GM06990 (cell line): ENCODE data around the gene TMEM123.

Experiments
- DNase-seq: peaks from one replicate; pipeline ENCODE4 v3.0.0-alpha.2; 2011; ENCODE audit not compliant: insufficient read length; ENCODE audit errors: extremely low read depth
- H3K27me3 ChIP-seq: replicated peaks from 2 replicates; pipeline ENCODE4 v1.6.0; 2011; ENCODE audit warnings: low read length; ENCODE audit not compliant: control insufficient read depth, insufficient read depth
- H3K36me3 ChIP-seq: 2 replicates; pipeline ENCODE4 v1.5.1; 2011; ENCODE audit warnings: low read length; ENCODE audit not compliant: control insufficient read depth, insufficient read depth
- H3K4me3 ChIP-seq: replicated peaks from 2 replicates; pipeline ENCODE4 v1.5.1; 2011; ENCODE audit warnings: low read depth, mild to moderate bottlenecking, control low read depth, low read length
- CTCF ChIP-seq: IDR thresholded peaks from 2 replicates; pipeline ENCODE4 v1.5.1; 2011; ENCODE audit warnings: low read length, control low read depth, mild to moderate bottlenecking, inconsistent platforms; ENCODE audit not compliant: insufficient read depth, poor library complexity, severe bottlenecking

Gene TMEM123

DNA sequence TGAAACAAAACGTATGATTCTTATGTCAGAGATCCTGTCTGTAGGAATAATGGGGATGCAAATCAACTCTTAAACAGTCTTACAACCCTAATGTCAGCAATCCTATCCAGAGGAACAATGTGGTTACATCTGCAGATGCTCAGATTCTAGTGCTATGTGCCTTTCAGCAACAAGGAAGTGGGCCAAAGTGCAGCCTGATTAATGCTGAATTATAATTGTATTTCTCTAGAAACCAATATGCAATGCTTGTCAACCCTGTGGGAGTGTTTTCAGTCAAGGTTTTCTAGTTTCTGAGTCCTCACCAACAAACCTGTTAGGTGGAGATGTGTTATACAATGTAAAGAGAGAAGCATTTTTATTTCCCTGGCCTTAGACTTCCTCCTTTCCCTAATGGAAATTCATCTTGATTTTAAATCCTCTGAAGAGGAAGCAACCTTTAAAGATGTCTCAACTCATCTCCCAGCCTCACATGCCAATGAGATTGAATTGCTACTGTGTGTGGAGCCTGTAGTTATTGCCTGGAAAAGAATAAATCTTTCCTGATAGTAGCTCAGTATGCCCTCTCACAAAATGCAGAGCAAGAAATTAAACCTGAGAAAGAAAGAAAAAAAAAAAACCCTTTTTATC lies 26.2 kb upstream of the TMEM123 start:
- DNase-seq = no peak
- Histone ChIP-seq H3K4me3 (no peak overlapping the region), H3K27me3 (no peaks in the 10 kb centered on the region), H3K36me3 (no peaks in the 10 kb centered on the region)
- no peak for TF ChIP-seq CTCF

- Histone ChIP-seq H3K4me3 (no peak overlapping the region), H3K27me3 (no peaks in the 10 kb centered on the region), H3K36me3 (no peaks in the 10 kb centered on the region)
- TF ChIP-seq CTCF = no peak
- DNase-seq = no peak
Observed at GRCh38 chr11:102476812-102477211, 24.2 kb upstream of the TMEM123 start.

GRCh38 chr11:102476069-102476468 lies 23.5 kb upstream of the TMEM123 start:
- no peak for TF ChIP-seq CTCF
- no peaks in the 10 kb centered on the region for H3K36me3 ChIP-seq
- DNase-seq = no peak
- no peak overlapping the region for H3K4me3 ChIP-seq
- H3K27me3 ChIP-seq = no peaks in the 10 kb centered on the region

- TF ChIP-seq CTCF = no peak
- Histone ChIP-seq H3K36me3 (no peaks in the 10 kb centered on the region), H3K27me3 (no peaks in the 10 kb centered on the region), H3K4me3 (no peak overlapping the region)
- no peak for DNase-seq
Observed at GRCh38 chr11:102473543-102473942, 21.0 kb upstream of the TMEM123 start.

GRCh38 chr11:102472127-102472526 lies 19.6 kb upstream of the TMEM123 start:
- no peaks in the 10 kb centered on the region for H3K36me3 ChIP-seq
- no peak overlapping the region for H3K4me3 ChIP-seq
- H3K27me3 ChIP-seq = no peaks in the 10 kb centered on the region
- DNase-seq = no peak
- TF ChIP-seq CTCF = no peak

- no peaks in the 10 kb centered on the region for H3K27me3 ChIP-seq
- no peak for TF ChIP-seq CTCF
- H3K4me3 ChIP-seq = no peak overlapping the region
- DNase-seq = no peak
- H3K36me3 ChIP-seq = no peaks in the 10 kb centered on the region
Observed at GRCh38 chr11:102471474-102471873, 18.9 kb upstream of the TMEM123 start.
